Activated gamma-delta T cell treated with anti-CD3 and anti-CD28 coated beads, Interleukin-2, amount 50 U/mL, for 16 hours (primary cell): ENCODE data around the gene ARRB1.
"Not testable (repeated sequence)": the region's sequence is repeated elsewhere in the genome, so short reads cannot be mapped to it uniquely, and the experiment has no call there.

ENCODE experiments used
- DNase-seq: peaks from one replicate; pipeline ENCODE4 v3.0.0-alpha.2; 2020; ENCODE audit warnings: low read depth

ARRB1 gene

DNA sequence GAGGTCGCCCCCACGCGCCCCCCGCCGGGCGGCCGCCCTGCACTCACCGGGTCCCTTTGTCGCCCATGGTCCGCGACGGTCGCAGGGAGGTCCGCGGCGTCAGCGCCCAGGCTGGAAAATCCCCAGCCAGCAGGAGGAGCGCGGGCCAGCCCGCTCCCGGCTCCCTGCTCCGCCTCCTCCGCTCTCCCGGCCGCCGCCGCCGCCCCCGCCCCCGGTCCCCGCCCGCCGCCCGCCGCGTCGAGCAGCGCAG is at the start of gene ARRB1:
Gene ARRB1 (minus strand): TSS at position 121 of the 250 bp plus-strand sequence. CDS start 54 bp downstream, at position 67.
- DNase-seq, result no peak

DNA sequence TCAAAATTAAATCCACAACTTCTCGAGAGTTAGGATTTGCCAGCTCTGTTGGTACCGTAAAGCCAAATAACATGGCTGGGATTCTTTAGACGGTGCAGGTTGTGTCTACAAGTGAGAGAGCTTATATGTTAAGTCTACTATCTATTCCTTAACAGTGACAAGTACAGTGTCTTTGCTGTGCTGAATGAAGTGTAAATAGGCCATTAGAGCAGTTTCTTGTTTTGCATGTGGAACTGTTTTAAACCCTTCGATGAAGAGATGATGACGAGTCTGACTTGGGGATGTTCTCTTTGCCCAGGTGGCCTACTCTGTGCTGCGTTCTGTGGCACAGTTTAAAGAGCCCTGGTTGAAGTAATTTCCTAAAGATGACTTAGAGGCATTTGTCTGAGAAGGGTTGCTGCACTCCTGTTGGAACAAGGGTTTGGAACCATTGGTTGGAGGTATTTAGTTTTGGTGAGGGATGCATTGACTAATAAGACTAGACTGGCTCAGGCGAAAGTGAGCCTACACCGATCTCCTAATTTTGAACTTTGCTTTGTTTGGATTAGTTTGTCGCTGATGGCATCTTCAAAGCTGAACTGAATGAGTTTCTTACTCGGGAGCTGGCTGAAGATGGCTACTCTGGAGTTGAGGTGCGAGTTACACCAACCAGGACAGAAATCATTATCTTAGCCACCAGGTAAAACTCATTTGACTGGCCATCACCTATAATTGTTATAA is 48.8 kb upstream of the ARRB1 start:
- no peak for DNase-seq

DNA sequence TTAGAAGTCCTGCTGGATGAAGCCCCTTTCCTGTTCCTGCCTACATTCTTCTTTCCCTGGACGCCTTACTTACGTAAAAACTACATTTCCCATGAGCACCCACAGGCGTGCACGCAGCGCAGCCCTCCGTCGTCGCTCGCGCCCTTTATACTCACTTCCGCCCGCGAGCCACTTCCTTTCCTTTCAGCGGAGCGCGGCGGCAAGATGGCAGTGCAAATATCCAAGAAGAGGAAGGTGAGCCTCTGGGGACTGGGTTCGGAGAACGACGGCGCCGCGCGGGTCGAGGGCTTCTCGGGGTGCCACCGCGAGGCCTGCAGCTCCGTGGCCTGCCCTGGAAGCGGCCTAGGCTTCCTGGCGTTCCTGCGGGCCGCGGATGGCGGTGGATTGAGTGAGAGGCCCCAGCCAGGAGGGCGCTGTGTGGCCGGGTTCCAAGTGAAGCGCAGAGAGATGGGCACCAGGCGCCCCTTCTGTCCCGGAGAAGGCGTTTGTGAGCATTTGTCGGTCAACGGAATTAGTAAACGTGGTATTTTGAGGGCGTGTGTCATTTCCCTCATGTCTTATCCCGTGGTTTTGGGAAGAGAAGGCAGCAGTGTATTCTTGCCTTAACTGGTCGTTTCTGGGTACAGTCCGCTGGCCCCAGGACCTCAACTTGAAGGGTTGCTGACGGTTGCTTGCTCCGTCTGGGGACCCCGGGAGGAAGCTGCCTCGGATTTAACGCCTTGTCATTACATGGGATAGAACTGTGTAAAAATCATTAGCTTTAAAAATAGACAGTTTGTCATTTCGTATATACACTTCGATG is 48.1 kb upstream of the ARRB1 start, which contains the start of gene RPS3:
Gene RPS3 (plus strand): TSS at position 175 of the 802 bp plus-strand sequence. CDS start 30 bp downstream, at position 205.
- peak; percentile 78 for DNase-seq

DNA sequence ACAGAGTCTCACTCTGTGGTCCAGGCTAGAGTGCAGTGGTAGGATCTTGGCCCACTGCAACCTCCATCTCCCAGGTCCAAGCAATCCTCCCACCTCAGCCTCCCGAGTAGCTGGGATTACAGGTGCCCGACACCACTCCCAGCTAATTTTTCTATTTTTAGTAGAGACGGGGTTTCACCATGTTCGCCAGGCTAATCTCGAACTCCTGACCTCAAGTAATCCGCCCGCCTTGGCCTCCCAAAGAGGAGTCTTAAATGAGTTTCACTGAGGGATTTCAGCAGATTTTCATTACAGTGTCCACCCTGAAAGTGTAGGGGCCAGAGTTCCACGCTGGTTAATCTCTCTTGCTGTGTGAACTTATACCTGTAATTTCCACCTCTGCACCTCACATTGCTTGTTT is 47.4 kb upstream of the ARRB1 start:
- DNase-seq, result no peak

DNA sequence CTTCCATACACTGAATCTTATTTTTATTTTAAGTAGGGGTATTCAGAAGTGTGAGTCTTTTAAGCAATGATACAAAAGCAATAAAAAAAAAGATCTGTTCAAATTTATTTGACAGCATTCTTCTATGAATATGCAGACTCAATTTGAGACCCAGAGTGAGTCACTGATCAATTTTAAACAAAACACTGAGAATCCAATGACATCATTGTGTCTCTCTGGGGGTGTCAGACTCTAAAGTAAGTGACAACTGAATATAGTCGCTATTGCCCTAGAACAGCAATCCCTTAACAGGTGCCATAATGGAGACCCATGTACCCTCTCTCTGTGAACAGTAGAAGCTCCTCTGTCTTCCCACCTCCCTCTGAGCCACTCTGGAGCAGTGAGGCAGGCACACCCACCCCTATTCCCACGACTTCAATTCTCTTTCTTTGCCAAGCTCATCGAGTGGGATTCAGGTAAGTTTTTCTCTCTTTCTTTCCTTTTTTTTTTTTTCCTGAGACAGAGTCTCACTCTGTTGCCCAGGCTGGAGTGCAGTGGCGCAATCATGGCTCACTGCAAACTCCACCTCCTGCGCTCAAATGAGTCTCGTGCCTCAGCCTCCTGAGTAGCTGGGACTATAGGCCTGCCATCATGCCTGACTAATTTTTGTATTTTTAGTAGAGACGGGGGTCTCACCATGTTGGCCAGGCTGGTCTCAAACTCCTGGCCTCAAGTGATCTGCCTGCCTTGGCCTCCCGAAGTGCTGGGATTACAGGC is 42.8 kb upstream of the ARRB1 start:
- no peak for DNase-seq

DNA sequence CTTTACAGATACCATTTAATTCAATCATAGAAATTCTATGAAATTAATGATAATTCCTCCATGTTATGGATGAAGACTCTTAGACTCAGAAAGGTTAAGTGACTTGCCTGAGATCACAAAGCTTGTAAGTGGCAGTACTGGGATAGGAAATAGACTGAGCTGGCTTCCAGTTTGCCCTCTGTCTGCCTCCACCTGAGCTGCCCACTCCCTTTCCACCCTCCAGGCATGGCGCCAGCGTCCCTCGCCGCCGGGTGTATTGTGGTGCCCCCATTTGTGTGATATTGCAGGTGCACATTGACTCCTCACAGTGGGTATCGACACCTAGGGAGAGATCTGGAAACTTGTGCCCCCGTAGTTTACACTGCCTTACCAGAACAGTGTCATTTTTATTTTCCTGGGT is 38.5 kb upstream of the ARRB1 start:
- DNase-seq, result no peak

DNA sequence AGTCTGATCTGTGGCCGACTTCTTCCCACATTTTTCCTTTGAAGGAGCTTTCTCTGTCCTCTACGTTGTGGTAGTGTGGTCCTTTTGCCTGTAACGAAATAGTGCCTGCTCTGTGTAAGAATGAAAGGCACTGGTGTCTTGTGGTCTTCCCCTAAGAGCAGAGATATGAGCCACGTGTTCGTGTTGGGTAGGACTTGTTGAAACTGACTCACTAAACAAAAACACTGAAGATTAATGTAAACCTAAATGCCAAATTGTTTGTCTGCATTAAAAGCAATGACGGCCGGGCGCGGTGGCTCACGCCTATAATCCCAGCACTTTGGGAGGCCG is 37.8 kb upstream of the ARRB1 start:
- no peak for DNase-seq

DNA sequence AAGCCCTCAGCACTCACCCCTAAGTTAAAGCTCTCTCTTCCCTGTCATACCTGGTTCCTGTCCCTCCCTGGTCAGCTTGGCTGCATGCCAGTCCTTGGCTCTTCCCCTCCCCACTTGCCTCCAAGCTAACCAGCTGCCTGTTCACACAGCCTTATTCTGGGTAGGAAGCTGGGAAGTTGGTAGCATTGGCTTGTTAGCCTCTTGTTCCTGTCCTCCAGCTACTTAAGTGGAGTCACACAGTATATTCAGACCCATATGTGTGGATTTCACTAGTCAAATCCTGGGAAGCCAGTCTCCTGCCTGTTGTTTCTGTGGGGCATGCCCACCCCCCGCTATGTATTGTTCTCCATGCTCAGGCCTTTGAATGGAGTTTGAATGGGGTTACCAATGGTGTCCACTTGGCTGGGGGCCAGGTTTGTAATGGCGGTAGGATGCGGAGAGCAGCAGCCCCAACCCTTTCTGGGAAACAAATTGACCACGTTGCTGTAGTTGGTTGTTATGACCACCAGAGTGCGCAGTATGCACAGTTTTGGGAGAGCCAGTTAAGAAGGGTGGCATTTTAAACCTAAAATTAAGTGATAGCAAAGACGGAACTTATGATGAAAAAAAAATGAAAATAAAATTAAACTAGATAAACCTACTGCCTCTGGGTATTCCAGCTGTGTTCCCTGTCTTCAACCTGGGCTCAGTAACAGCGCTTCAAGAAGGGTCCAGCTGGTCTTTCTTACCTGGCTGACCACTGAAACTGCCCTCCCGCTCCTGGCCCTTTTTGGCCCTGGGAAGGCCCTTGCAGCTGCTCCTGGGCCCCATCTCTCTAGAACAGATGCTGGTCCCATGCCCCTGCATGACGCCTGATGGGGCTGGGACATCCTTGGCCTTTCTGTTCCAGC is 37.2 kb upstream of the ARRB1 start:
- DNase-seq, result peak; percentile 44

DNA sequence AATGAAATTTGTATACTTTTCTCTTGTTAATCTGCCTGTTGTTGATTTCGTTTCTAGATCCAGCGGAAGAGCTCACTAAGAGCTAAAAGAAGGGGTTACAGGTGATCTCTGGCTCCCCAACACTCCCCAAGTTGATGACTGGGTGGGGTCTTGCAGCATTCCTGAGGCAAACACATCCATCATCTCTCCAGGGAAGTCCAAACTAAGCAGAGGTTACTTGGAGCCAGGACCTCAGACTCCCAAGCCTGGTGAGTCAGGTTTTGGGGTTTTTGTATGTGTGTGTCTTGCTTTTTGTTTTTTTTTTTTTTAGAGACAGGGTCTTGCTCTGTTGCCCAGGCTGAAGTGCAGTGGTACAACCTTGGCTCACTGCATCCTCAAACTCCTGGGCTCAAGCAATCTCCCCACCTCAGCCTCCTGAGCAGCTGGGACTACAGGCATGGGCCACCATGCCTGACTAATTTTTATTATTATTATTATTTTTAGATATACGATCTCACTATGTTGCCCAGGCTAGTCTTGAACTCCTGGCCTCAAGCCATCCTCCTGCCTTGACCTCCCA is 36.4 kb upstream of the ARRB1 start:
- DNase-seq, result no peak

DNA sequence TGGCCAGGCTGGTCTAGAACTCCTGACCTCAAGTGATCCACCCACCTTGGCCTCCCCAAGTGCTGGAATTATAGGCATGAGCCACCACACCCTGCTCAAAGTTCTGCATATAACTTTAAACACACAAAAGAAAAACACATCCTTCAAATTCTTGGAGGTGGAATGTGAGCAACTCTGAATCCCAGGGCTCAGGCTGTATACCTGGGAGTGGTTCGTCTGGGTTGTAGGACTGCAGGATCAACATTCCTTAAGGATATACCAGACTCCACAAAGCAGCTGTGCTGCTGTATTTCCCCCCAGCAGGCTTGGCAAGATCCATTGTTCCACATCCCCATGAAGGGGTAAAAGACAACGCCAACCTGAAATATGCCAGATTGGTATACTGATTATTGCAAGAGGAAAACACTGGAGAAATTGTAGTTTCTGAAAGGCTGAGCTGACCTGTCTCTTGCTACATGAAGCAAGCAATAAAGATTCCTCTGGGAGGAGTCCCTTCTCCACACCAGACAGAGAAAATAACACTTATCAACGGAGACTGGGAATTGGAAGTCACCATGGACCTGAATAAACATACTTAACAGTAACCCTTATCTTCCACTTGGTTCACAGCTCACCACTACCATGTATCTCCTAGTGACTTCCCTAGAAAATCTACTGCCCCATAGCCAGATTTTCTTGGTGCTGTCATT is 35.6 kb upstream of the ARRB1 start:
- DNase-seq, result no peak

DNA sequence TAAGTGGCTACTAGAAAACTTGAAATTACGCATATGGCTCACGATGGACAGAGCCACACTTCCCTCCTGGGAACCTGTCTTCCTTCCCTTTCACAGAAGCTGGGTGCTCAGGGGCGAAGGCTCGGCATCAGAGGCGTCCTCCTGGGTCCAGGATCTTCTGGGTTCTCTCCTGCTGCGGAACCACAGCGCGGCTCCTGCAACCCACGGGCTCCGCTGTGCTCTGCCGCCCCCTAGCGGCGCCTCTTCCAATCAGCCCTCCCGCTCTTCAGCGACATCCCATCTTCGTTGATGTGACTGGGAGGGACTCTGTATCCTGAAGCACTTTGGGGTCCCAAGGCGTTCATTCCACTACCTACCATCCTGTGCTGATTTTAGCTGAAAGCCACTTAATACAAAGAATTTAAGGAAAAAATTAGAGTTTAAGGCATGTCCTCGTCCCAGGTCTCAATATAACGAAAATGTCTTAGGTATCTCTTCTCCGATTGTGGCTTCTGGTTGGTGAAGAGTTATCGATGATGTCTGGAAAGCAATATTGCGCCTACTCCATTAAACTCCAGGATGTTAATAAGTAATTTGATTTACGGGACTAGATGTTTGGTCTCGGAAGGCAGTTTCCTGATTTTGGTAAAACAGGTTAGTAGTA is 33.1 kb upstream of the ARRB1 start:
- DNase-seq, result peak; percentile 63

DNA sequence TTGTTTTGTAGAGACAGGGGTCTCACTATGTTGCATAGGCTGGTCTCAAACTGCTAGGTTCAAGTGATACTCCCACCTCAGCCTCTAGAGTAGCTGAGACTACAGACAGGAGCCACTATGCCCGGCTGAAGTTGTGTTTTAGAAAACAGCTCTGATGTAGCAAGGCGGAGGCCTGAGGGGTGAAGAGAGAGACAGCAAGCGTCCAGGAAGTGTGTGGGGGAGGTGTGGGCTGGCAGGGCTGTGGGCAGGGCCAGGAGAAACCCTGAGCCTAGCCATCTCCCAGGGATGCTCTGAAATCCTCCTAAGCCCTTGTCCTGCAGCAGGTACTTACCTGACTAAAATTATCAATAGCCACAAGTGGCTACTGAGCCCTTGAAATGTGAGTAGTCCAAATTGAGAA is 31.8 kb upstream of the ARRB1 start:
- DNase-seq, result no peak

DNA sequence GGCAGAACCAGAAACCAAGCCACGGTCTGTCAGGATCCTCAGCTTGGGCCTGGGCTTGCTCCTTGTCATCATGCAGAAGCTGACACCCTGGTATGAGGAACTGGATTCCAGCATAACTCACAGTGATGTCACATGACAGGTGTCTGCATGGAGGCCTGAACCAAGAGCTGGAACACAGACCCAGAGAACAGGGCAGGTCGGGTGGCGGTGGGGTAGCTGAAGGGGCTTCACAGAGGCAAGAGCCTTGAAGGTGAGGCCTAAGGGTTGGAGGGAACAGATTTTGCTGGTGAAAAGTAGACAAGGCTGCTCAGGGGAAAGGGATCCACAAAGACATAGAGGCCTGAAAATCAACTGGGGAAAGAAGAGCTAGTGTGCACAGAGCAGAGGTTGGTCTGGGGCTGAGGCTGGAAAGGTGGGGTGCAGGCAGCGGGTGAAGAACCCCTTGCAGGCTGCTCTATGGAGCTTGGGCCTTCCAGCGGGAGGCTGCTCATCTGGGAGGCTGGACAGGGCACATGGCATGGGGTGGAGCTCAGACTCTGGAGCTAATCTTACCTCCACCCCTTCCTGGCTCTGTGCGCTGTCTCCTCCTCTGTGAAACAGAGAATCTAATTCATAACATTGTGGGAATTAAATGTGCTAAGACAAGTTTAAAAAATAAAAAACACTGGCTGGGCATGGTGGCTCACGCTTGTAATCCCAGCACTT is 29.4 kb upstream of the ARRB1 start:
- DNase-seq, result no peak

DNA sequence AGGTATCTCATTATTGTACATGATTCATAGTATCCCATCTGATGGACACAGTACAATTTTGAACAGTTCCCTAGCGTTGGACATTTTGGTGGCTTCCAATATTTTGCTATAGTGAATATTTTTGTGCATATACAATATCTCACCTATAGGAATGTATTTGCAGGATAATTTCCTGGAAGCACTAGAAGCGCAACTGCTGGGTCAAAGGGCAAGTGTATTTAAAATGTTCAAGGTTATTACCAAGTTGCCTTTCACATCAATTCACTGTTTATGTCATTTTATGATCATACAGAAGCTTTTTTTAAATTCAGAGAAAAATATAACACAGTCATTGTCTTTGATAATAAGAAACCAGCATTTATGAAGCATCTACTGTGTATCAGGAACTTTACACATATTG is 28.8 kb upstream of the ARRB1 start:
- DNase-seq, result no peak

DNA sequence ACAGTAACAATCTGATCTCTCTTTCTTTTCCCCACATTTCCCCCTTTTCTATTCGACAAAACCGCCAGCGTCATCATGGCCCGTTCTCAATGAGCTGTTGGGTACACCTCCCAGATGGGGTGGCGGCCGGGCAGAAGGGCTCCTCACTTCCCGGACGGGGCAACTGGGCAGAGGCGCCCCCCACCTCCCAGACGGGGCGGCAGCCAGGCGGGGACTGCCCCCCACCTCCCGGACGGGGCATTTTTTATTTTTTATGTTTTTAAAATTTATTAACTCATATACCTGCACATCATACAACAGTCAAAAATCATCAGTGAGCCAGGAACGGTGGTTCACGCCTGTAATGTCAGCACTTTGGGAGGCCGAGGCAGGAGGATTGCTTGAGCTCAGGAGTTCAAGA is 27.3 kb upstream of the ARRB1 start:
- DNase-seq, result not testable (repeated sequence)

DNA sequence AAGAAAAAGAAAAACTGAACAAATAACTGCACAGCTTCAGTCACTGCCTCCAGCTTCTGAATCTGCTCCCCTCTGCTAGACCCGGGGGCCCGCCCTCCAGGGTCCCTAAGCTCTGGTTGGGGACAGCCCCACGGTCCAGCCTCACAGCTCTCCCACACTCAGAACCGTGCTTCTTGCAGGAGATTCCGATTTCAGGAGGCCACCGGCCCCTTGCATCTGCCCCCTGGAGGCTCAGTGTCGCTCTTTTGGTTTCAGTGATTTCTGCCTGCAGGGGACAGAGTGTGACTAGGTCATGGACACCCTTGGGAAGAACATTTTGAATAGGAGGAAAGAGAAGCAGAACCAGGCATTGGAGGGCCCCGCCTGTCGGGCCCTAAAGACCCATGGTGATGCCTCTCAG is 24.7 kb upstream of the ARRB1 start:
- DNase-seq, result no peak

DNA sequence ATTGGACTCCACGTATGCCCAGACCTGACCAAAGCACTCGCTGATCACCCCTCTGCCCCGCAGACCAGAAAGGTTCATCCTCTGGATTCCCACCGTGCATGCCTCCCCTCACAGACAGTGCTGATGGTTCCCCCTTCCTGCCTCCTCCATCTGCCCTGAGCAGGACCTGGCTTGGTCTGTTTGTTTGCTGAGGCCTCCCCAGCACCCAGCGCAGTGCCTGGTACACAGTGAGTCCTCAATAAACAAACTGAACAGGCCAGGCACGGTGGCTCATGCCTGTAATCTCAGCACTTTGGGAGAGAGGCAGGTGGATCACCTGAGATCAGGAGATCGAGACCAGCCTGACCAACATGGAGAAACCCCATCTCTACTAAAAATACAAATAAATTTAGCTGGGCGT is 24.2 kb upstream of the ARRB1 start:
- DNase-seq, result no peak

DNA sequence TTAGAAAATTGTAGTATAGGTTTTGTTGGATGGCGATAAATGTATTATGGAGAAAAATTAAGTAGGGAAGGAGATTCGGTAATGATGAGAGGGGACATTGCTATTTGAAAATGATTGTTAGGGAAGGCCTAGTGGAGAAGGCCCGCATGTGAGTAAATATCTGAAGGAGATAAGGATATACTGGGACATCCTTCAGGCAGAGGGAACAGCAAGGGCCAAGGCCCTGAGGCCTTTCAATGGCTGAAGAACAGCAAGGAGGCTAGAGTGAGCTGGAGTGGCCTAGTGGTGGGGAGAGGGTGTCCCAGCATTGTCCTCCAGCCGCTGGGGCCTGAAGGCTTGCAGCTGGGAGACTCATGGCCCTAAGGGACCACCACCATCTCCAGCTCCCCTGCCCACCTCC is 23.2 kb upstream of the ARRB1 start:
- DNase-seq, result no peak

DNA sequence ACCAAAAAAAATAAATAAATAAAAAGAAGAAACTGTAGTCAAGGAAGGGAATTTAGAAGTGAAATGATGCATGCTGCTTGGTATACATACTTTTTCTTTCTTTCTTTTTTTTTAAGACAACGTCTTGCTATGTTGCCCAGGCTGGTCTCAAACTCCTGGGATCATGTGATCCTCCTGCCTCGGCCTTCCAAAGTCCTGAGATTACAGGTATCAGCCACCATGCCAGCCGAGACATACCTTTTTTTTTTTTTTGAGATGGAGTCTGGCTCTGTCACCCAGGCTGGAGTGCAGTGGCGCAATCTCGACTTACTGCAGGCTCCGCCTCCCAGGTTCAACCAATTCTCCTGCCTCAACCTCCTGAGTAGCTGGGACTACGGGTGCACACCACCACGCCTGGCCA is 21.7 kb upstream of the ARRB1 start:
- DNase-seq, result no peak
